Measurements from ENCODE around the gene MAP7D1.

GRCh38 chr1:36135796-36136195 is 20.2 kb upstream of the MAP7D1 start:
- TF ChIP-seq CTCF (IDR thresholded peaks at IDR 0.05 in 4 of 5, conservative IDR thresholded peaks at IDR 0.05 in 1 of 5) (no peak), POLR2A (IDR thresholded peaks at IDR 0.05) (no peak)
